PFSK-1 (cell line): ENCODE measurements around the gene FERD3L.

Experiments
- FOXP2 ChIP-seq: optimal IDR thresholded peaks from 2 replicates; pipeline ENCODE3; 2011; ENCODE audit warnings: borderline replicate concordance, control low read depth, inconsistent platforms; ENCODE audit not compliant: insufficient read depth; ENCODE audit errors: extremely low read length, extremely low read depth
- POLR2AphosphoS5 ChIP-seq: IDR thresholded peaks from 2 replicates; pipeline ENCODE4 v1.6.1; 2012; ENCODE audit warnings: low read depth, mild to moderate bottlenecking, control low read depth, low read length, moderate library complexity
- SIN3A ChIP-seq: IDR thresholded peaks from 2 replicates; pipeline ENCODE4 v1.6.1; 2012; ENCODE audit warnings: mild to moderate bottlenecking, low read length, moderate library complexity, borderline replicate concordance; ENCODE audit not compliant: insufficient read depth
- TAF1 ChIP-seq: IDR thresholded peaks from 2 replicates; pipeline ENCODE4 v1.6.1; 2012; ENCODE audit warnings: low read length, control low read depth, borderline replicate concordance; ENCODE audit not compliant: insufficient read depth
- TF ChIP-seq, protein P1 (sequence below), 2 experiments: IDR thresholded peaks; 2 replicates each; pipeline versions ENCODE4 v1.6.1 to v1.8.0; 2011 to 2012; ENCODE audit warnings: low read depth in 2 of 2, low read length in 2 of 2, control low read depth in 1 of 2, inconsistent platforms in 1 of 2, mild to moderate bottlenecking in 1 of 2, moderate library complexity in 1 of 2; ENCODE audit not compliant: insufficient read depth in 1 of 2

The FERD3L gene

GRCh38 chr7:19111474-19112273, 33.5 kb downstream of the FERD3L start:
- TF ChIP-seq FOXP2 (no peak), POLR2AphosphoS5 (no peak), TAF1 (no peak), SIN3A (no peak)
- TF ChIP-seq, protein P1, sequence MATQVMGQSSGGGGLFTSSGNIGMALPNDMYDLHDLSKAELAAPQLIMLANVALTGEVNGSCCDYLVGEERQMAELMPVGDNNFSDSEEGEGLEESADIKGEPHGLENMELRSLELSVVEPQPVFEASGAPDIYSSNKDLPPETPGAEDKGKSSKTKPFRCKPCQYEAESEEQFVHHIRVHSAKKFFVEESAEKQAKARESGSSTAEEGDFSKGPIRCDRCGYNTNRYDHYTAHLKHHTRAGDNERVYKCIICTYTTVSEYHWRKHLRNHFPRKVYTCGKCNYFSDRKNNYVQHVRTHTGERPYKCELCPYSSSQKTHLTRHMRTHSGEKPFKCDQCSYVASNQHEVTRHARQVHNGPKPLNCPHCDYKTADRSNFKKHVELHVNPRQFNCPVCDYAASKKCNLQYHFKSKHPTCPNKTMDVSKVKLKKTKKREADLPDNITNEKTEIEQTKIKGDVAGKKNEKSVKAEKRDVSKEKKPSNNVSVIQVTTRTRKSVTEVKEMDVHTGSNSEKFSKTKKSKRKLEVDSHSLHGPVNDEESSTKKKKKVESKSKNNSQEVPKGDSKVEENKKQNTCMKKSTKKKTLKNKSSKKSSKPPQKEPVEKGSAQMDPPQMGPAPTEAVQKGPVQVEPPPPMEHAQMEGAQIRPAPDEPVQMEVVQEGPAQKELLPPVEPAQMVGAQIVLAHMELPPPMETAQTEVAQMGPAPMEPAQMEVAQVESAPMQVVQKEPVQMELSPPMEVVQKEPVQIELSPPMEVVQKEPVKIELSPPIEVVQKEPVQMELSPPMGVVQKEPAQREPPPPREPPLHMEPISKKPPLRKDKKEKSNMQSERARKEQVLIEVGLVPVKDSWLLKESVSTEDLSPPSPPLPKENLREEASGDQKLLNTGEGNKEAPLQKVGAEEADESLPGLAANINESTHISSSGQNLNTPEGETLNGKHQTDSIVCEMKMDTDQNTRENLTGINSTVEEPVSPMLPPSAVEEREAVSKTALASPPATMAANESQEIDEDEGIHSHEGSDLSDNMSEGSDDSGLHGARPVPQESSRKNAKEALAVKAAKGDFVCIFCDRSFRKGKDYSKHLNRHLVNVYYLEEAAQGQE (IDR thresholded peaks at IDR 0.05; ENCODE audit: insufficient read depth in 1 of 2, low read depth in 2 of 2, low read length in 2 of 2), result no peak

DNA sequence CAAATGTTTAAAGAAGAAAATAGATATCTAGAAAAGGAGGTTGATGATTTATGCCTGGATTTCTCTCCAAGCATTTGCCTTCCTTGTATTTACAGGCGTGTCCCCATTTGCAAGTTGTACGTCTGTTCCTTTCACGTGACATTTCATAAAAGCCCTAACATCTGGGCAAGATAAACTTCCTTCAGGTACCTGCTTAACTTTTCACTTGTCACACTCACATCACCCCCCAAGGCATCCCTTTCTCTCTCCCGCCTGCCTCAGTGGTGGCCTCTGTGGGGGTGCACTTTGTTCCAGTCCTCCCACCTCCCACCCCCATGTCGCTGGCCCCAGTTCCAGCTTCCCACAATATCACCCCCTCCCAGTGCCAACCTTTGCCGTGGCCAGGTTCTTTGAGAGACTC, 34.4 kb downstream of the FERD3L start:
- TF ChIP-seq TAF1 (no peak), FOXP2 (no peak), POLR2AphosphoS5 (no peak), SIN3A (no peak)
- TF ChIP-seq, protein P1 (IDR thresholded peaks at IDR 0.05; ENCODE audit: insufficient read depth in 1 of 2, low read depth in 2 of 2, low read length in 2 of 2), result no peak

GRCh38 chr7:19110026-19110730, 35.0 kb downstream of the FERD3L start:
- TF ChIP-seq FOXP2, result no peak
- no peak for TF ChIP-seq POLR2AphosphoS5
- no peak for TF ChIP-seq SIN3A
- TF ChIP-seq, protein P1 (IDR thresholded peaks at IDR 0.05; ENCODE audit: insufficient read depth in 1 of 2, low read depth in 2 of 2, low read length in 2 of 2), result no peak
- TF ChIP-seq TAF1, result no peak

DNA sequence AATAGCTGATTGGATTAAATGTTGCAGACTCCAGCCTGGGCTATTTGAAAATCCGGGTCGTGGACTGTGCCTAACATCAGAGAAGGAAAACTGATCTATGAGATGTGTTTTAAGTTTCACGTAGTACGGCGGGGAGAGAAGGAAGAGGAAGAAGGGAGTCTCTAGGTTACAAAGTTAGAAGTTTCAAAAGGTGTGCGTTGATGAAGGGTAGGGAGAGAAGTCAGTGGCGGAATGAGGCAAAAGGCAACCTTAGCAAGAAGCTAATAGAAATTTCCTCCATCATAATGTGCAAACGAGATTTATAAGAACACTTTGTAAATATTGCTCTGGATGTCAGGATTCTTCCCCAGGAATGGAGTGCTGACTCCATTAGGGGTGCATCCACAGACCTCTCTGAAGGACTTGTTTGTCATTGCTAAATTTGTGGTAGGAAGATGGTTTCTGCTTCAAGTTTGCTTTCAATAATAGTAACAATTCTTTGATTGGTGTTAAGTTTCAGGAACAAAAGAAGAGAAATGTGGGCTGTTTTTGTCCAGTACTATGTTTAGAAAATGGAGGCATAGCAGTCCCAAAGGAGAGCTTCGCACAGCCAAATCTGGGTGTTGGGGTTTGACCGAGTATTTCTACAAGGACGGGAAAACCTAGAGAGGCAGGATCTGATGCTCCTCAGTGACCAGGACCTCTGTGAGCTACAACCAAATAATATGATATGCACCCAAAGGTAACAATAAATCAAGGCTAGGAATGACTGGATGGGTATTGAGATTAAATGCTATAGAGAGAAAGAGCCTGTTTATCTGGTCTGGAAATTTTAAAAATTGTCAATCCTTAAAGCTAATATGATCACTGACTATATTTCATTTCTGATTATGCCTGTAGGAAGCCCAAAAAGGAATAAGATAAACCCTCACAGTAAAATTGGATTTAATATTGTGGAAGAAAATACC, 35.9 kb downstream of the FERD3L start:
- no peak for TF ChIP-seq TAF1
- TF ChIP-seq FOXP2, result no peak
- TF ChIP-seq, protein P1 (IDR thresholded peaks at IDR 0.05; ENCODE audit: insufficient read depth in 1 of 2, low read depth in 2 of 2, low read length in 2 of 2), result no peak
- no peak for TF ChIP-seq POLR2AphosphoS5
- no peak for TF ChIP-seq SIN3A
